HG02973 (cell line): ENCODE data around the gene KCNK5.

Source experiments
- ATAC-seq: cut with Tn5 transposase; IDR thresholded peaks from one replicate; pipeline ENCODE4 v1.9.1; 2021; ENCODE audit warnings: moderate library complexity; ENCODE audit not compliant: unreplicated experiment

KCNK5 gene, protein sequence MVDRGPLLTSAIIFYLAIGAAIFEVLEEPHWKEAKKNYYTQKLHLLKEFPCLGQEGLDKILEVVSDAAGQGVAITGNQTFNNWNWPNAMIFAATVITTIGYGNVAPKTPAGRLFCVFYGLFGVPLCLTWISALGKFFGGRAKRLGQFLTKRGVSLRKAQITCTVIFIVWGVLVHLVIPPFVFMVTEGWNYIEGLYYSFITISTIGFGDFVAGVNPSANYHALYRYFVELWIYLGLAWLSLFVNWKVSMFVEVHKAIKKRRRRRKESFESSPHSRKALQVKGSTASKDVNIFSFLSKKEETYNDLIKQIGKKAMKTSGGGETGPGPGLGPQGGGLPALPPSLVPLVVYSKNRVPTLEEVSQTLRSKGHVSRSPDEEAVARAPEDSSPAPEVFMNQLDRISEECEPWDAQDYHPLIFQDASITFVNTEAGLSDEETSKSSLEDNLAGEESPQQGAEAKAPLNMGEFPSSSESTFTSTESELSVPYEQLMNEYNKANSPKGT

DNA sequence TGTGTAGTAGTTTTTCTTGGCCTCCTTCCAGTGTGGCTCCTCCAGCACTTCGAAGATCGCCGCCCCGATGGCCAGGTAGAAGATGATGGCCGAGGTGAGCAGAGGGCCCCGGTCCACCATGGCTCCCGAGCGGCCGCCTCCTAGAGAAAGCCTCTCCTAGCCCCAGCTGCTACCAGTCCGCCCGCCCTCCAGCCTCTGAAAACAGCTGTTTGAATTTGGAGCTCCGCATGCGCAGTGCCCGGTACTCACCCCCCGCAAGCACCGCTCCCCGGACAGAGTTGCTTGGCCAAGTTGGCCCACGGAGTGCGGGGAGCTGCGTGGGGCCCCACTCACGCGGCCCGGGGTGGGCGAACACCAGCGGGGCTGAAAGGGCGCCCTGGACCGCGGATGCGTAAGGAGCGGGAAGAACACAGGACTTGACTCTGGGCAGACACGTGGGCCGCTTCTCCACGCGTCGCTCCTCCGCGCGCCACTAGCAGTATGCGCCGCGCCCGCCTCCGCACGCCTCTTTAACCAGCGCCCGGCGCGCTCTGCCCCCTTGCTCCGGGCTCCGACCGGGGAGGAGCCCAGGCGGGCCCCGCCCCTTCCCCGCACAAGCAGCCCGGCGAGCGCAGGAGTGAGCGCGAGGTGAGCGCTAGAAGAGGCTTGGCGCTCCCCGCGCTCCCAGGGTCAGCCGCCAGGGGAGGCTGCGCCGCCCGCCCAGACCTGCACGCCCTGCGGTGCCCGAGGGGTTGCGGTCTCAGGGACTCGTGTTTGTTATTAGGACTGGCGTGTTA is at the start of gene KCNK5:
Gene KCNK5 (minus strand): TSS at position 484 of the 776 bp plus-strand sequence. CDS start 364 bp downstream, at position 120.
- ATAC-seq: peak; percentile 81

DNA sequence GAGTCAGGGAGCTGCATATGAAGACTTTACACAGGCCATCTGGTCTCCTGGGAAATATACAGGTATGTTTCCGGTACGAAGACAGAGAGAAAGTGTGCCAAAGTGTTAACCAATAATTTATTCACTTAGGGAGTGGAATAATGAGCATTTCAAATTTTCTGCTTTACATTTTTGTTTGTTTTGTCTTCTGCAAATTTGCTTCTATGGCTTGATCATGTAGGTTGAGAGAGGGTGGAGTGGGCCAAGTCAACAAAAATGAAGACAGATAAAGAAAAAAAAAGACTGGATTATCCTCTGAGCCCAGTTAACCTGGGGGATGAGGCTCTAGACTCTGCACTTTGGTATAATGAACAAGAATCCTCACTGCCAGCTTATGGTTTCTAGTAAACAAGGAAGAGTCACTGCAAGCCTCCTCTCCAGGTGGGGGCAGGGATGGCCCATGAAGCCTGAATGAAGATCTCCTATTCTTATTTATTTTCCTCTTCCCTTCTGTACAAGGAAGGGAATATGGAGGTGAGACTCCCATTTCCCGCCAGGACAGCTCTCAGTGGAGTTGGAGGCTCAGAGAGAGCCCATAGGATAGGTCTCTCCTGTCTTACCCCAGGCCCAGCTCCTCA is 47.2 kb upstream of the KCNK5 start:
- ATAC-seq: no peak

DNA sequence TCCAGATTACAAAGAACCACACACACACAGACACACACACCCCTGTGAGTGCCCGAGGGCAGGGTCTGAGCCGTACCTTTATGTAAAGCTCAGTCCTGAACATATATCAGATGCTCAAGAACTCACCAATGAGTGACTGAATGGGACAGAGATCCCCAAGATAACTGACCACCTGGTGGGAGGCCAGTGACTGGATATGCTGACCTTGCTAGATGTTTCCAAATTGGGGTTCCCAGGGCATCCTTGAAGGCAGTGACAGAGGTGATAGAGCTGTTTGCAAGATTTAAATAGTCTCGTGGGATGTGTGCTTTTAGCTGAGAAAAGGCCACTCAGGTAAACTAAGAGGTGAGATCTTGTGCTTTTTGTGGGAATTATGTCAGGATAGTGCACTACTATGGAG is 45.6 kb upstream of the KCNK5 start:
- no peak for ATAC-seq

DNA sequence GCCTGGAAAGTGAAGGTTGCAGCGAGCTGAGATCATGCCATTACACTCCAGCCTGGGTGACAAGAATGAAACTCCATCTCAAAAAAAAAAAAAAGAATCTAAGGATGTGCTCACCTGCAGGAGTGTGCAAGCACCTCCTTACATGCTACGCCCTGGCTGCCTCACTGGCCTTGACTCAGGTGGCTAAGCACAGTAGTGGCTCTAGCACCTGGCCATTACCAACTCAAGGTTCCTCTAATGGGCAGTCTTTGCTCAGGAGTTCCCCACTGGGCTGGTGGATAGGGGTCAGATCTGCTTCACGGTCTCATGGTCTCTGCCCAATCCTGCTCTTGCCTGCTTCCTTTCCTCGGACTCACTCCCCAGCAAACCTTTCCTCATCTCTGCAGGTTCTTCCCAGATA is 45.2 kb upstream of the KCNK5 start:
- ATAC-seq: no peak

DNA sequence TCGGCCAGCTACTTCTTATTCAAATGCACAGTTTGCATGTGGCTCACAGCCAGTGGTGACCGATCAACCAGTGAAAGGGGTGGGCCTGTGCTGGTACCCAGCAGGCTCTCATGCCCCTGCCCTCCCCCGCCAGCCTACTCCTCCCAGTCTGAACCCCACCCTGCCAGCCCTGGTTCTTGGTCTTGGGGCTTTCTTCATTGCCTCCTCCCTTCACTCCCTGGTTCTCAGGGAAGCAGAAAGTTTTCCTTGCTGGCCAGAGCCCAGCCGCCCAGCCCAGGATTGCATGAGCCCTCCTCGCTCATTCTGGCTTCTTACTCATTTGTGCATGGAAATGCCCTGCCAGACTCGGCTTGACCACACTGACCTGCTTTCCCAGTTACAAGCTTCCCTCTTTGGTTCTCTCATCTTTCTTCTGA is 44.1 kb upstream of the KCNK5 start:
- no peak for ATAC-seq

DNA sequence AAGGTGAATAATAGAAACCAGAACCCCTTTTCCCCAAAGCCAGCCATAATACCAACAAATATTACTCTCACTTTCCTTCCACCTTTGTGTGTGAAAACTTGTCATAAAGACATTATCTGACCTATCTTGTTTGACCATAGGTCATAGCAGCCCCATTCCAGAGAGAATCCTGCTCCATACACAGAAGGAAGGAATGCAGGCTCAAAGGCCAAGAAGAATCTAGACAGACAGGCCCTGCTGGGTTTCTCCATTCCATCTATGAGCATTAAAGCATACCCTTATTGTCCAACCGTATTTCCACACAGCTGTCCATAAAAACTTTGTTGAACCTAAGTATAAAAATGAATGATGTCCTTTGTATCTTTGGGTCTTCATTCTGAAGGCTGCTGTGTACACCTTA is 40.7 kb upstream of the KCNK5 start:
- no peak for ATAC-seq

DNA sequence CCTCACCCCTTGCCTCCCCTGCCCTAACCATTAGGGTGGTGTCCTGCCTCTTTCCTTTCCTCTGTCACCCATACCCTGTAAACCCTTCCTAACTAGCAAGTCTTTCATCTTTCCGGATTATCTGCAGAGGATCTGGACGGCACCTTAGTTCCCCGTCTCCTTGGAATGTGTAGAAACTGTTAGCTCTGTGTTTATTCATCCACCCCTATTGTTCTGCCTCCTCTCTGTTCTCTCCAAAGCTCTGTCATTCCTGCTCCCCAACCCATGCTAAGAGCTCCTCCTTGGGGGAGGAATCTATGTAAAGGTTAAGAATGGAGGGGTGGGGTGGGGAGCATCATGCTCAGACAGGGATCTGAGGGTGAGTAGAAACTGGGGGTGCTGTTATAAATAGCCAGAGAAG is 39.4 kb upstream of the KCNK5 start:
- ATAC-seq: no peak

DNA sequence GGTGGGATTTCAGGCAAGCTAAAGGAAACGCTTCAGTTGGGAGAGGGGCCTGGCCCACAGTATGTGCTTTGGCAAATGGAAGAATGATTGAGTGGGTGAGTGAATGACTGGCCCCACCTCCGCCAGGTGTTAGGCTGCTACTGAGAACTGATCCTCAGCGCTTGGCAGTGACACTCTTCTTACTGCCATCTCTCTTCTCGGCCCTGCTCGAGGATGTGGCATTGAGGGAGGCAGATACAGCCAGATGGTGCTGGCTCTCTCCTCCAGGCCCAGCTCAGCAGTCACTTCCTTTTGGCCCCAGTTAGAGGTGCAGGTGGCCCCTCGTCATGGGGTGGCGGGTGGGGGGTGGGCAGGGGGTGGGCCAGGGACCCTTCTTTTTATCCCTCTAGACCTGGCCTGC is 38.9 kb upstream of the KCNK5 start:
- no peak for ATAC-seq

DNA sequence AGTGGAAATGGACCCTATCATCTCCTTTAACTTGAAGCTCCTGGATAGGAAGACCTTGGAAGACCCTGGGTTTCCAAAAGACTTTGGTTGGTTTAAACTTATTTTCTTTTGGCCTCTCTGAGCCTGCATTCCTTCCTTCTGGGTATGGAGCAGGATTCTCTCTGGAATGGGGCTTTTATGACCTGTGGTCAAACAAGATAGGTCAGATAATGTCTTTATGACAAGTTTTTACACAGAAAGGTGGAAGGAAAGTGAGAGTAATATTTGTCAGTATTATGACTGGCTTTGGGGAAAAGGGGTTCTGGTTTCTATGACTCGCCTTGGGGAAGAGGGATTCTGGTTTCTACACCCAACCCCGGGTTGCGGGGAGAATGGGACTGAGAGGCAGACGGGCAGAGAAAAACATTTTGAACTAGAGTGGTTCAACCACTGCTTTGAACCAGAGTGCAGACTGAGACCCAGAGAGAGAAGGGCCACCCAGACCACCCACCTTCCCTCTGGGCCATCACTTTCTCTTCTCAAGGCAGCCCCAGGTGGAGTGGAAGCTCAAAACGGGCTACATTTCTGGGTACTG is 37.6 kb upstream of the KCNK5 start:
- no peak for ATAC-seq

DNA sequence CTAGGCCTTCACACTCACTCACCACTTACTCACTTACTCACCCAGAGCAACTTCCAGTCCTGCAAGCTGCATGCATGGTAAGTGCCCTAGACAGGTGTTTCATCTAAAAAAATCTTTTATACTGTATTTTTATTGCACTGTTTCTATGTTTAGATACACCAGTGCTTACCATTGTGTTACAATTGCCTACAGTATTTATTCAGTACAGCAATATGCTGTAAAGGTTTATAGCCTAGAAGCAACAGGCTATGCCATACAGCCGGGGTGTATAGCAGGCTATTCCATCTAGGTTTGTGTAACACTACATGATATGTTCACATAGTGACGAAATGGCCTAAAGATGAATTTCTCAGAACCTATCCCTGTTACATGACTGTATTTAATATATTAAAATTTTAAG is 37.1 kb upstream of the KCNK5 start:
- no peak for ATAC-seq

DNA sequence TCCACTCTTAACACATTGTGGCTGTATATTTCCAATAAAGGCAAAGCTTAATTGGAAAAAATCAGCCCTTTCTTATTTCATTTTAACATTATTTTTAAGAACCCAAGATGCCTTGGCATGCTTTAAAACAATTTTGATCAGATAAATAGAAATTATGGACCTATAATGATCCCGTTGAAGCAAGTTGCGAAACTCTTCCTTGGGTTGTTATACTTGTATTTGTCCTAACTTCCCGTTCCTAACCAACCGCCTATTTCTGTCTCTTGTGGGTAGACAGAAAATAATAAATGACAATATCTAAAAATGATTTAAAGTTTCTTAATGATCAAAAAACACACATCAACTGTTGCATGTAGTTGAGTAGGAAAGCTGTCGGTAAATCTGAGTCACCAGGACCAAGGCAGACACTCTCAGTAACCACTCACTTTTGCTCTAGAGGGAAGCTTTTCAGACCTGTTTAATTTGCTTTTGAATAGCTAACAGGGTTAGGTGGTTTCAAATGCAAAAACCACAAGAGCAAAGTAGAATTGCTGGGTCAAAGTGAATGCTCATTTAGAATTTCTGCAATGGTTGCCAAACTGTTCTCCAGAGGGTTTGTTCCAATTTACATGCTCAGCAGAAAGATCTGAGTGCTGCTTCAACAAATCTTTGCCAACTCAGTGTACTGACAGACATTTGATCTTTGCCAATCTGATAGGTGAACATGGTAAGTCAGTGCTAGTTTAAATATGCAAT is 34.2 kb upstream of the KCNK5 start:
- ATAC-seq: no peak

DNA sequence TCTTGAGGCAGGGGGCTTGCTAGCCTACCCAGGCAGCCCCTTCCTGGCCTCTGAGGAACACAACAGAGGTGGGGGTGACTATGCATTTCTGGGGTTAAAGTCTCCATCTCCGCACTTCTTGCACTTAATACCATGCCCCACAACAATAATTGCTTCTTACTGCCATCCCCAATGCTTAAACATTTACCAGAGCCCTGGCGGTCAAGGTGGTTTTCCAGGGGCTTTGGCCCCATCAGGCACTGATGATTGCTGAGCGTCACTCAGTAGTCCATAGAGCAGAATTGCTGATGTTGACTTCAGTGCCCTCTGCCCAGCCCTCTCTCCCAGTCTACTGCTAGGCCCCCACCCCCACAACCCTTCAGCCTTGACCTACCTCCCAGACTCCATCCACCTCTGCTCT is 32.5 kb upstream of the KCNK5 start:
- no peak for ATAC-seq

DNA sequence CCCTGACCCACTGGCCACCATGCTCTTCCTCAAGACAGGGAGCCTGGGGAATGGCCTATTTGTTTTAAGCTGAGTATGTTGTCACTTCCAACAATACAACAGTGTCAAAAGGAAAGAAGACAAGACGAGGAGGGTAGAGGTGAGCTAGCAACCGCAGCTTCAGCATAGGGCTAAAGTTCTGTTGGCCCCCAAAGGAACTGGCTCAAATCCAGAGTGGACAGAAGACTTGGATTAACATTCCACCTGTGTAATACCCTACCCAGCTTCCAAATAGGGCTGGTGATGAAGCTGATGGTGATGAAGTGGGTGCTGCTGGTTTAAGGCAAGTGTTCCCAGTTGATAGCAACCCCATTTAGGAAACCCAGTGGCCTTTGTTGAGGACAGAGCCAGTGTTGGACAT is 31.7 kb upstream of the KCNK5 start:
- ATAC-seq: no peak

DNA sequence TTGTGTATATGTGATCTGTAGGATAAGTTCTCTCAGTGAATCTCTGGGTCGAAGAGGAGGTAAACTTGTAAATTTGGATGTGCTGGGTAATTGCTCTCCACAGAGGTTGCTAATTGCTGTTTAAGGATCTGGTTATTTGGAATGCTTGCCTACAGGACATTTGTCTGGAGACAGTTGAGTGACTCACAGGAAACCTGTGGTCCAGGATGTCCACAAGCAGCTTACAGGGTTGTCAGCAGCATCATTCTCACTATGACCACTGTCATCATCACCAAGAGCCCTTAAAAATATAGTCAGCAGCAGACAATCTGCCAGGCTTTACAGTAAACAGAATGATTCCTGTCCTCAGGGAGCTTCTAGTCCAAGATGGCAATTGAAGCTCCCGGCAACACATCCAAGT is 31.2 kb upstream of the KCNK5 start:
- ATAC-seq: no peak

DNA sequence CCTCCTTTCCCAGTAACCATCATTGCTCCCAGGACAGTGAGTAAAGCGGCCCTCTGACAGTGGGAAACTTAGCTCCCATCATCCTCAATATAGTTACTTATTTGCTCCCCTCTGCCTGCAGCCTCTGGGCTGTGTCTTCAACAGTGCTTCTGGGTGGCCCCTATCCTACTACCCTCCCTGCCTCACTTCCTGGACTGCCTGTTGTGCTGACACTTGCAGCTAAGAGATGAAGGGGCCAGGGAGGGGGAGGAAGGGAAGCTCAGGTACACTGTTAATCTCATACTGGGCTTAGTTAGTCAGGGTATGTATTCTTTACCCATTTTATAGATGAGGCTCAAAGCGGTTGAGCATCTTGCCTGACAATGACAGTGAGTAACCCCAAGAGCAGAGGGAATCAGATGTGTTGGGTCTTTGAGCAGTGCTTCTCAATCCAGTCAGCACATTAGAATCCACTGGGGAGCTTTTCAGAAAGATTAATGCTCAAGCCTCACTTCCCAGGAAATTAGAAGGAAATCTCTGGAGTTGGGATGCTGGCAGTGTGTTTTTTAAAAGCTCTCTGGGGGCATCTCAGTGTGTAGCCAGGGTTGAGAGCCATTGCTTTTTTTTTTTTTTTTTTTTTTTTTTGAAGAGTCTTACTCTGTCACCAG is 27.1 kb upstream of the KCNK5 start:
- ATAC-seq: no peak

DNA sequence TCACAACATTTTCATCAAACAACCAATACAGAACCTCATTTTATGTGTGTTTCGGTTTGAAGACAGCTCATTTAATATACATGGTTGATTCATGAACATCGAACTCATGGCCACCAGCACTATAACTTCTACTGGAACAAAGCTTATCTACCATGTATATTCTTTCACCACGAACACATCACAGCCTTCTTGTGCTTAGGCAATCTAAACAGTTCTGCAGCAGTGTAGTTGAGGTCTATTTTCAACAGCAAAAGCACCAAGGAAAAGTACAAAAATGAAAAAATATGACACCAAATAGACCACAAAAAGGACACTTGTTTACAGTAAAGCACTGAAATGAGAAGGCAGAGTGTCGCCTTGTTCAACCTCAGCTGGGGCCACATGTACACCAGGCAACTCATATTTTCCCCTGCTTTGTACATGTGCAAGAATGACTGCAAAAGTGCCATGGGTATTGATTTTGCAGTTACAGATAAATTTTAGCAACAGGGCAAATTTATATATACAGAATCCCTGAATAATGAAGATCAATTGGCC is 25.8 kb upstream of the KCNK5 start:
- ATAC-seq: no peak

DNA sequence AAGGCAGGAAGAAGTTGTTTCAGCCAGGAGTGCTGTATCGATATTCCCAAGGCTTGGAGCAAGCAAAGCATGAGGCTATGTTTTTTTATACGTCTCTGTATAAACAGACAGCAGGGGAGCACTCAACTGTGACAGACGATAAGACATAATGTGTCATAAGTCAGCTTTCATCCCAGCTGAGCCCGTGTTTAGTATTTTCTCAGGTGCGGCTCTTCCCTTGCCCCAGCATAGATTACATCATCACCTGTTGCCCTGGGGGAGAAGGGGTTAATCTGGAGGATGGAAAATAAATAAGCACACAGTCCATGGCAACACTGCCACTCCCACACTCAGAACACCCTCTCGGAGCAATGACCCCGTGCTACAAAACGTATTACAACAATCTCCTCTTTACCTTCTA is 22.1 kb upstream of the KCNK5 start:
- ATAC-seq: no peak

DNA sequence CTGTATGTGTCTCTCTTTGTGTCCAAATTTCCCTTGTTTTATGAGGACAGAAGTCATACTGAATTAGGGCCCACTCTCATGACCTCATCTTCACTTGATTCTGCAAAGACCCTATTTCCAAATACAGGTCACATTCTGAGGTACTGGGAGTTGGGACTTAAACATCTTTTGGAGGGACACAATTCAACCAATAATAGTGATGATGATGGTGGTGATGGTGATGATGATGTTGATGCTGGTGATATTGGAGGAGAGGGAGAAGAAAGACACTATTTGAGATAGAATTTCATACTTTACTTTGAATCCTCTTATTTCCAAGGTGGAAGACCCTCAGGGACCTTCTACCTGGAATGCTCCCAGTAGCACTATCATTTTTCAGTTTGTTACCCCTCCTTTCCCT is 21.2 kb upstream of the KCNK5 start:
- no peak for ATAC-seq

DNA sequence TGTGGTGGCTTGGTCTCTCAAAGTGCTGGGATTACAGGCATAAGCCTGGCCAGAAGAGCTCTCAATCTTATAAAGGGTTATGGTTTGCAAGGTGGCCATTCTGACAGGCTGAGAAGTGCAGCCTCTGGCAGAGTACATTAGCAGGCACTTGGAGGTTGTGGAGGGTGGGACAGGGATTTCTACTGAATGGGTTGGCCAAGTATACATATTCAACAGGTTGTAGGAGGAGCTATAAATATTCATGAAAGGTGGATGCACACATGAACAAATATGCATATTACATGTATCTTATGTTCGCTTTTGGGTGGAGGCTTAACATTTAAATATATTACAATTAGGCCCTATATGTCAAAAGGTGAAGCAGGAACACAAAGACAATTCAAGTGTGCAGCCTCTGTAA is 20.0 kb upstream of the KCNK5 start:
- ATAC-seq: no peak

DNA sequence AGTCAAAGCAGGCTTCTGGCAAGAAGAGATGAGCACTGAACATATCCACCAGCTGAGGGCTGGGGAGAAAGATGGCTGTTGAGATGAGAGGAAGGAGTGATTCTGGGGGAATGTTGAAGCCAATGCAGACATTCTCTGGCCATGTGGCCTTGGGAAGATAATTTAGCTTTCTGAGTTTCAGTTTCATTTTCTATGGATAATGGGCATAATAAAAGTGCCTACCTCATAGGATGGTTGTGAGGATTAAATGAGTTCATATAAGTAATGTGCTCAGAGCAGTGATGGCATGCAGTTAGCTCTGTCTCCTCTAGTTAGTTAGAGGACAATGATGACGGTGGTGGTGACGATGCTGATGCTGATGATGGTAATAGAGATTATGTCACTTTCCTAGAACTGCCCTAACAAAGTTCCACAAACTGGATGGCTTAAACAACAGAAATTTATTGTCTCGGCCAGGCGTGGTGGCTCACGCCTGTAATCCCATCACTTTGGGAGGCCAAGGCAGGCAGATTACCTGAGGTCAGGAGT is 18.5 kb upstream of the KCNK5 start:
- ATAC-seq: no peak
